NCI-H524 (cell line): ENCODE results near the gene LGALS3.
"Not testable (repeated sequence)": the region's sequence is repeated elsewhere in the genome, so short reads cannot be mapped to it uniquely, and the experiment has no call there.

Source experiments
- DNase-seq, 2 experiments: peaks; one replicate each; lab custom pipeline; 2025; lab: John Stamatoyannopoulos, UW

LGALS3 gene

DNA sequence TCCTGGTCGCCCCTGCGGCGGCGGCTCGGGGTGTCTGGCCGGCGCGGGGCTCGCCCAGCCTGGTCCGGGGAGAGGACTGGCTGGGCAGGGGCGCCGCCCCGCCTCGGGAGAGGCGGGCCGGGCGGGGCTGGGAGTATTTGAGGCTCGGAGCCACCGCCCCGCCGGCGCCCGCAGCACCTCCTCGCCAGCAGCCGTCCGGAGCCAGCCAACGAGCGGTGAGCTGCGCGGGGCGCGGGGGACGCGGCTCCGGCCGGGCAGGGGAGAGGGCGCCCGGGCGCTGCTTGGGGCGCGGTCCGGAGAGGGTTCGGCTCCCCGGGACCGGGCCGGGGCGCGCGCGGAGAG, at the start of gene LGALS3:
TSS of gene LGALS3 (plus strand) at position 167 of the 342 bp plus-strand sequence. CDS start 8,122 bp downstream, outside the sequence.
- peak in 1 of 2 experiments; percentile 31 for DNase-seq

DNA sequence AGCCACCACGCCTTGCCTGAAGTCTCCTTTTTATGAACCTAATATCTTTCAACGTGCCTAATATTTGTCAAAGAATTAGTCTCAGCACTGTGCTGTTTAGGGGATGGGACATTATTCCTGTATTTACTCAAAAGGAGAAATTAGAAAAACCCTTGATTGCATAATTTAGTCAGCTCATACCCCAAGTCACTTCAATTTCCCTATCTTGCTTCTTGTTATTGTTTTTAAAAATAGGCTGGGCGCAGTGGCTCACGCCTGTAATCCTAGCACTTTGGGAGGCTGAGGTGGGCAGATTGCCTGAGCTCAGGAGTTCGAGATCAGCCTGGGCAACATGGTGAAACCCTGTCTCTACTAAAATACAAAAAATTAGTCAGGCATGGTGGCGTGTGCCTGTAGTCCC, 49.1 kb upstream of the LGALS3 start:
- DNase-seq, result not testable (repeated sequence)

DNA sequence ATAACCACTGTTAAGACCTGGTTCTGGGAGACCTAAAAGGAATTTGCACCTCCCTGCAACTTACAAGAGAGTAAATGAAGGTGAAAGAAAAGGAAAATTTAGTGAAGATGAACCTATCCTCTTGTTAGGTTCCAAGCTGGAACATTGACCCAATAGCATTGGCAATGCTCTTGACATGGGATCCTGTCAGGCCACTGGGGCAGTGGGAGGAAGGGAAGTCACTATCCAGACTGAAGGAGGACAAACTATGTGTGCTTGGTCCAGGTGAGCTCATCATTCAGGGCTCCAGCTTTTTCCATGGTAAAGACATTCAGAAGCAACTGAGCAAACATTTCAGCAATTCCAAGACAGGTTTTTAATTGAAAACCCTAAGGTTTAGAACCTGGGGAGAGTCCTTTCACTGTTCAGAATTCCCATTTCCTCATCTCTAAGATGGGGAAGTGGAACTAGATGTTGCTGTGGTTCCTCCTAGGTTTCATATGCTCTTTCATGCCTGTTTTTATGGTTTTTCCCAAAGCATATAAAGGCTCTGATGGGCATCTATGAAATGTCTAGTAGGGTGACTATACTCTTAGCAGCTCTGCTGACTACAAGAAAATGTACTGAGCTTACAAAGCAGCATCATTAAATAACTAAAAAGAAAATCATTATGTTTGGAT, 44.5 kb upstream of the LGALS3 start:
- DNase-seq, result no peak

DNA sequence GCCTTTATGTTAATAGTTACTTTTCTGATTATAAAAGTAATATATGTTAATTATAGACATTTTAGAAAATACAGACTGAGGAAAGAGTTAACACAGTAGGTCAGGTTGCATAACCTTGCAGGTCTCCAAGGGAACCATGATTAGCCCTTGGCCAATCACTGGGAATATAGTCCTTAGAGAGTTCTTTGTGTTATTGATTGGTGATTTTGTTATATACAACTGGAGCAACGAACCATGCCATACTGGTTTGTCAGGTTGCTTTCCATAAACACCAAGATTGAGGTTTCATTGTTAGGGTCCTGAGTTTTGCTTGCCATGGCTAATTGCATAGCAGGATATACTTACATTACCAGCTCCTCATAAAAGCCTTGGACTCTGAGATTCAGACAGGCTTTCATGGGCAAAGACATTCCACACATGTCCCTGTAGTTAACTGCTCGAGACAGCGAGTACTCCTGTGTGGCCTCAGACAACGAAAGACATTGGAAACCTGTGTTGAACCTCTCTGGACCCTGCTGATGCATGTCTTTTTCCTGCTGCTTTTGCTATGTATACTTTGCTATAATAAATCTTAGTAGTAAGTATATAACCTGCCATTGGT, 43.9 kb upstream of the LGALS3 start:
- no peak for DNase-seq

DNA sequence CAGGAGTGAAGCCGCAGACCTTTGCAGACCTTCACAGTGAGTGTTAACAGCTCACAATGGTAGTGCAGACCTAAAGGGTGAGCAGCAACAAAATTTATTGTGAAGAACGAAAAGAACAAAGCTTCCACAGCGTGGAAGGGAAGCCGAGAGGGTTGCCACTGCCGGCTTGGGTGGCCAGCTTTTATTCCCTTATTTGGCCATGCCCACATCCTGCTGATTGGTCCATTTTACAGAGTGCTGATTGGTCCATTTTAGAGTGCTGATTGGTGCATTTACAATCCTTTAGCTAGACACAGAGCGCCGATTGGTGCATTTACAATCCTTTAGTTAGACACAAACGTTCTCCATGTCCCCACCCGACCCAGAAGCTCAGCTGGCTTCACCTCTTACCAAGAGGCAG, 42.1 kb upstream of the LGALS3 start:
- no peak for DNase-seq

DNA sequence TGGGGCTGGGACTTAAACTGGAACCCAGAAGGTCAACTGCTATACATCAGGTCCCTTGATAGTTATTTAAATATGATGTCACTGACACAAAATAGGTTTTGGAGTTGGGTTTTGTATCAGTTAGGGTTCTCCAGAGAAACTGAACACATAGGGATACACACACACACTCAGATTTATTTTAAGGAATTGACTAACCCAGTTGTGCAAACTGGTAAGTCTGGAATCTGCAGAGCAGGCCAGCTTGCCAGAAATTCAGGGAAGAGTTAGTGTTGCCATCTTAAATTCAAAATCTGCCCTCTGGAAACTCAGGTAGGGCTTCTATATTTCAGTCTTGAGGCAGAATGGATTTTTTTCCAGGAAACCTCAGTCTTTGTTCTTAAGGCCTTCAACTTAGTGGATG, 40.7 kb upstream of the LGALS3 start:
- no peak for DNase-seq

DNA sequence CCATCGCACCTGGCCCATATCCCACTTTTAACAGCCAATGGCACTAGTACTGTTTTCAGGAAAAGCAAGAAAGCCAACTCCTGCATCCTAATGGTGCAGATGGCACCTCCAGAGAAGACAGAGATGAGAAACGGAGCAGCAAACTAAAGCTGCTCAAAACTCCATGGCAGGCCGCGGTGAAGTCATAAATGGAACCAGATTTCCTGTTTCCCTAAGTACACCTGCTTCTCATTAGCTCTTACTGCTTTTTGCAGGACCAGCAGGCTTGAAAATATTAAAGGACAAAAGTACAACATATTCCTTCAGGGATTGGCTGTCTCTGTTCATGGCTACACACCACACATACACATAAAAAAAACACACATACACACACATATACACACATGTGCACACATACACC, 36.7 kb upstream of the LGALS3 start:
- DNase-seq, result no peak

DNA sequence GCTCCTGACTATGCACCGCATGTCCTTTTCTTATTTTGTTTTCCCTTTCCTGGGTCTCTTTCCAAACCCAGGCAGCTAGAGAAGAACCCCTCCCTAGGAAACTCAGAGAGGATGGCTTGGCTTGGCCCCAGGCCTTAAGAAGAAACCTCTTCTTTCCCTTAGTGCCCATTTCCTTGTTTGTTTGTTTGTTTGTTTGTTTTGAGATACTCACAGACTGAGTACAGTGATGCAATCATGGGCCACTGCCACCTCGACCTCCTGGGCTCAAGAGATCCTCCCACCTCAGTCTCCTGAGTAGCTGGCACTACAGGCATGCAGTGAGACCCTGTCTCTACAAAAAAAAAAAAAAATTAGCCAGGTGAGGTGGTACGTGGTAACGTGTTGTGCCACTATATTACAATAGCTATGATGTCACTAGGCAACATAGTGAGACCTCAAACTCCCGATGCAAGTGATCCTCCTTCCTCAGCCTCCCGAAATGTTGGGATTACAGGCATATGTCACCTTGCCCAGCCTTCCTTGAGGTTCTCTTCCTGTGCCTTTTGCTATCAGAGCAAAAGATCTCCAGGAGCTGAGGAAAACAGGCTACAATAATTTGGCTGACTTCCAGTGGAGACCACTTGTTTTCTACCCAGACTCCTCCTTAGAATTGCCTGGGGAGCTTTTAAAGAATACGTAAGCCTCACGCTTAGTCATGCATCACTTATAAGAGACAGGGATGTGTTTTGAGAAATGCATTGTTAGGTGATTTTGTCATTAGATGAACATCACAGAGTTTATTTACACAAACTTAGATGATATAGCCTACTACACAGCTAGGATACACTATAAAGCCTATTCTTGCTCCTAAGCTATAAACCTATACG, 34.5 kb upstream of the LGALS3 start:
- DNase-seq, result no peak

DNA sequence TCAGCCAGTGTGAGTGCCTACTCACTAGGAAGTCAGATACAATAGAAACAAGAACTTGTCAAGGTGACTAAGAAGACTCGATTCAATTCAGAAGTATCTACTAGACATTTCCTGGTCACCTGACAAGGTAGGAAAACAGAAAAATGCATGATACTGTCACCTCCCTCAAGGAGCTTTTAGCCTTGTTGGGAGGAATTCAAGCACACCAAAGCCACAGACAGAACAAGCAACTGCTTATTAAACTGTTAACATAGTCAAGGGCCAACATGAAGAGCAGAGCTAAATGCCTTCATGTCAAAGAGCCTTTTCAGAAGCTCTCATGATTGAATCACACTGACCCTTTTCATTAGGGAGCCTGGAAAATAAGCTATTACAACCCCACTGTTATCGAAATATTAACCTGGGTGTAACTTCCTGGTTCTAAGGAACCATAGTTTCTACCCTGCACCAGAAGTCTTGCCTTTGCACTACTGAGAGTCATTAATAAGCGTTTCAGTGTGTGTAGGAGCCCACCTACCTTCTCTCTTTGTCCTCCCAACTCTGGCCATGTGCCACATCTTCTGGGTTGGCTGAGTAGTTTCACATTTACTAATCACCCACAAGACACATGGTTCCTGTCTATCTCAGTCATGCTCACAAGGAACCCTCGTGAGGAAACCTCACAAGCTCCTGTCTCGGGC, 31.0 kb upstream of the LGALS3 start:
- DNase-seq, result no peak

DNA sequence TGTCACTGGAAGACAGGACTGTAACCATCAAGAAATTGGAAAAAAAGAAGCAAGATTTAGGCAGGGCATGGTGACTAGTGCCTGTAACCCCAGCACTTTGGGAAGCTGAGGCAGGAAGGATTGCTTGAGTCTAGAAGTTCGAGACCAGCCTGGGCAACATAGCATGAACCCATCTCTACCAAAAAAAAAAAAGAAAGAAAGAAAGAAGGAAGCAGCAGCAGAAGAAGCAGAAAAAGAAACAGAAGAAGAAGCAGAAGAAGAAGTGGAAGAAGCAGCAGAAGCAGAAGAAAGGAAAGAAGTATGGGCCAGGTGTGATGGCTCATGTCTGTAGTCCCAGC, 30.5 kb upstream of the LGALS3 start:
- DNase-seq, result no peak

DNA sequence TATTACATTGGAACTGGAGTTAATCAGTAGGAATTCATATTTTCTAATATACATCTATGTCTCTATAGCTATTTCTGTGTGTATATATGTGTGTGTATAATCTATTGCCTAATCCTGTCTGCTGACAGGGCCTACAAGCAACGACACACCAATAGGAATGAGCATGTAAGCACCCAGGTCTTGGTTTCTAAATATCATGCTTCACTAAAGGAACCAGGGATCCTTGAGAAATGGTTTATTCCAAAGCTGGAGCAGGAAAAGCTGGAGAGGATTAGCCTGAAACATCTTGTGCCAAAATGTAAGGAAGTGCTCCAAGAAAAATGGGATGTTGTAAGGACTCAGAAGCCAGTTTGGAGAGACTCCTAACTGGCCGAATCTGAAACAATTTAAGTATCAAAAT, 29.3 kb upstream of the LGALS3 start:
- DNase-seq, result no peak

DNA sequence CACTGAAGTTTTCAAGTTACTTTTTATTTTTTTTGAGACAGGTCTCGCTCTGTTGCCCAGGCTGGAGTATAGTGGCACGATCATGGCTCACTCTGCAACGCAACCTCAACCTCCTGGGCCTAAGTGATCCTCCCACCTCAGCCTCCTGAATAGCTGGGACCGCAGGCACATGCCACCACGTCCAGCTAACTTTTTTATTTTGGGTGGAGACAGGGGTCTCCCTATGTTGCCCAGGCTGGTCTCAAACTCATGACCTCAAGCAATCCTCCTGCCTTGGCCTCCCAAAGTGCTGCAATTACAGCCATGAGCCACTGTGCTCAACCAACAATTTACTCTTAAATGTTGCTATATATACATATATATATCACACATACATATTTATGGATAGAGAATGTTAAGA, 27.4 kb upstream of the LGALS3 start:
- no peak for DNase-seq

DNA sequence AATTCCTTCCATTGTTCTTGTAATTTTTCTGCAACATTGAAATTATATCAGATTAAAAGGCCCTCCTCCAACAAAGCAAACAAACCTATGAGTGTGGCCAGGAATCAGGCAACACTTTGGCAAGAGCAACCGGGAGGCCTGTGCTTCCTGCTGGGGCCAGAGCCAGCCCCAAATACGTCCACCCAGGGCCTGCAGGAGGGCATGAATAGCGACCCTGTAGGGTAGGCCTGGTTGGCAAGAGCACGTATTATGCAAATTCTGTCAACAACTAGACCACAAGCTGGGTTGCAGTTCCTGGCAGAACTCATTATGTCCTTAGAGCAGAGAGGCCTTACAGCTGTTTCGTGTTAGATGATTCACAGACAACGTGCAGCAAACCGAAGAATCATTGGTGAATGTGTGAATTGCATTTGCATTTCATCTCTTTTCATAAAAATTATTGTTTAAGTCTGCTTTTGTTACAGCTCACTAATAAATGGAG, 26.9 kb upstream of the LGALS3 start:
- DNase-seq, result peak; percentile 24 to 62

DNA sequence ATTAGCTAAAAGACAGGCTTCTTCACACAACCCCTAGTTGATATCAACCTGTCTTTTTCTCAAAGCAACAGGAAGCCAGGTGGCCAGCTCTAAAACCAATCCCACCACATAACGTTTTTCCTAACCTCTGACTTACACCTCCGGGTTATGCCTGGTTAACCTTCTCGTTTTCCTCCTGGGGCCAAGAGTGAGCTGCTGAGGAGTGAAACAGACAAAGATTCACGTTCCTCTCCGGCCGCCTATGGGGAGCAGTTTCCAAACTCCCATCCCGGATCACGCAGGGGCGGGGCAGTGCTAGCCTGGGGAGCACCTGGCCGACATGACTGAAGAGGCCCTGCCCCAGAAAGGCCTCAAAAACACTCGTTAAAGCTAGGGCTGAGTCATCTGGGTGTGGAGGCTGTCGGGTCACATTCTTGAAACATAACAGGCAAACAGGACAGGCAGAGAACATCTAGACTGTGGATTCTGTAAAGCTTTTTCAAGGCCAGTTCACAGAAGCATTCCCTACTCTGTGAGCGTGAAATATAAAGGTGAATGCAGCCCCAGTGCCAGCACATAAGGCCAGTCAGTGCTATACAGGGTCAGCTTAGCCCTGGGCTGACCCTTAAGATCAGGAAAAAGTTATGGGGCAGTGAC, 25.9 kb upstream of the LGALS3 start:
- DNase-seq, result no peak

DNA sequence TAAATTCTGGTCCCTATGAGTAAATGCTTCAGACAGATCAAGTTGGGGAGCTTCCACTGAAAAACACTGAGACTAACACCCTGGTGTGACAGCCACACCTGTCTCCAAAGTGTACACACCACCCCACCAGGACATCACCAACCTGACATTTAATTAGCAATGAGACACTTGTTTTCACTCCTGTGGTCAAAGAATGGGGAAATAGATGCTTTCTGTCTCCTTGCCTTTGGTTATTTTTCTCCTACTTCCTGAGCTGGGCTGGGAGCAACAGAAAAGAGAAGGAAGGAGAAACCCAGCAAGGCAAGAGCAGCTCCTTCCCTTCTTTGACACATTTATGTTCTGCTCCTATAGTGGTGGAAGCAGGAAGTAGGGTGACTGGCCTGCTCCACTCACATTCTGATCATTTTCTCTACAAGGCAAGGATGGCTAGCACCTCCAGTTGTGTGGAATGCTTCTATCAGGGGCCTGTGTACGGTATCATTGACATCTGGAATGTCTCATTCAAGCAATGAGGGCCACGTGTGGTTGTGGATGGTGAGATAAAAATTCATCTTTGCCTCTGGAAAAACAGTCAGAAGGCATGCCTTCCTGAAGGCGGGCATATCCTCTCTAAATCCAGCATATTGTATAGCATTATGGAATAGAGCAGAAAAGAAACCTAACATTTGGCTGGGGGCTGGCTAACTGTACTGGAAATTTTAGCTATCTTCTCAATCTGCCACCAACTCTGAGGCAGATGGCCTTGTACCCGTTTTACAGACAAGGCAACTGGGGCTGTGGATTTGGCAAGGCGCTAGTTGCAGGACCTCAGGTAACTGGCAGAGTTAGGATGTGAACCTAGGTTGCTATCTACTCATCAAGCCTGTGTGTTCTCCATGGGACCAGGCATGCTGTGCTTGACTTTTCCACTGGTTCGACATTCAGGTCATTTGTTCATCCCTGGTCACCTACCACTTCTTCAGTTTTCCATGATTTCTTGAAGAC, 24.8 kb upstream of the LGALS3 start:
- DNase-seq, result no peak

DNA sequence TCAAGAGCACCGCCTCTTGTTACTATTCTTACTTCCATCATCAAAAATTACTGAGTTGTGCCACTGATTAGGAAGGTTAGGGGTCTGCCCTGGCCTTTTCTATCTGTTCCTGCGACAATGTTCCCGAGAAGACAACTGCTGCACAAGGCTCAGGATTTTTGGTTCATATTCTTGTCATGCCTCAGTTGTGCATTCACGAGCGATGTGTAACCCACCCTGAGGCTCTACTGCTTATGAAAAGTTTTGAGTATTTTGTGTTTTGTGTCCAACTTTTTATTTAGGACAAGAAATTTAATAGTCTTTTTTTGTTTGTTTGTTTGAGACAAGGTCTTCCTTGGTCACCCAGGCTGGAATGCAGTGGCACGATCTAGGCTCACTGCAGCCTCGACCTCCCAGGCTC, 23.1 kb upstream of the LGALS3 start:
- DNase-seq, result no peak

DNA sequence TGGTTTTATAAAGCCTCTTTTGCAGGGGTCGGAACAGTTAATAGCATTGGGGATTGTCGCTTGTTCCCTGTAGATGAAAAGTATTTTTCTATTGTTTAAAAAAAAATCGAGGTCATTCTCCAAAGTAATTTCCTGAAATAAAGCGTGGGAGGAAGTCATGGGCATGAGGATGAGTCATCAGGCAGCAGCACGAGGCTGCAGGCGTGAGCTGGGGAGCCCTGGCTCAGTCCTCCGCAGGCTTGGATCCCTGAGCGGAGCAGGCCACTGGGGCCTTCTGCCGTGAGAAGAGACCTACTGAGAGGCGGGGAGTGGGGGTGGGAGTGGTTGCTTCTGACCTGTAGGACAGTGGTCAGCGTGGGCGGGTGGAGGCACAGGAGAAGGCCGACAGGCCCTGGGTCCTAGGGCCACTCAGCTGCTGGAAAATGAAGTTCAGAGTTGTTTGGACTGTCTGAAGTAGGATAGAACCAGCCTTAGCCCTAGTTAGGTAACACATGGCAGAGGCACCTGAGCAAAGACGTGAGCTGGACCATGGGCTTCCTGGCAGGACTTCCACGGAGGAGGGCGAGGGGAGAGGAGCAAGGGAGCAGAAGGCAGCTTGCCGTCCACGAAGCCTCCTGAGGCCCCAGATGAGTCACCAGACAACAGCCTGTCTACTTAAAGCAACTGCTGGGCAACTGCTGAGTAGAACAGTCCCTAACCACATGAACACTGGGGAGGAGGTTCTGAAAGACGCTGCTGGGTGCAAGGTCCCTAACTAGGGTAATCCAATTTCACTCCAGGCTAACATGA, 21.1 kb upstream of the LGALS3 start:
- DNase-seq, result peak in 1 of 2 experiments; percentile 17

DNA sequence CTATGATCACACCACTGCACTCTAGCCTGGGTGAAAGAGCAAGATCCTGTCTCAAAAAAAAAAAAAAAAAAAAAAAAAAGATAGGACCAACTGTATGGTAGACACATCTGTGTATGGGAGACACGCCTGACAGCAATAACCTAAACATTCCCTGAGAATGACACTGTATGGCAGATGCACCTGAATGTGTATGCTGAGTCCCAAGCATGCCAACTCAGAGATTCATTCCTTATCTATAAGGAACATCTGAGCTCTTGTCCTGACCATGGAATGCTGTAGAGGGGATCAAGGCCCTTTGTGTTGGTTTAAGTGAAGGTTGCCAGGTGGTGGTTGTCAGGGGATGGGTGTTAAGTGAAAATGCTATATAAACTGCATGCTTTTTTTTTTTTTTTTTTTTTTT, 19.2 kb upstream of the LGALS3 start:
- no peak for DNase-seq

DNA sequence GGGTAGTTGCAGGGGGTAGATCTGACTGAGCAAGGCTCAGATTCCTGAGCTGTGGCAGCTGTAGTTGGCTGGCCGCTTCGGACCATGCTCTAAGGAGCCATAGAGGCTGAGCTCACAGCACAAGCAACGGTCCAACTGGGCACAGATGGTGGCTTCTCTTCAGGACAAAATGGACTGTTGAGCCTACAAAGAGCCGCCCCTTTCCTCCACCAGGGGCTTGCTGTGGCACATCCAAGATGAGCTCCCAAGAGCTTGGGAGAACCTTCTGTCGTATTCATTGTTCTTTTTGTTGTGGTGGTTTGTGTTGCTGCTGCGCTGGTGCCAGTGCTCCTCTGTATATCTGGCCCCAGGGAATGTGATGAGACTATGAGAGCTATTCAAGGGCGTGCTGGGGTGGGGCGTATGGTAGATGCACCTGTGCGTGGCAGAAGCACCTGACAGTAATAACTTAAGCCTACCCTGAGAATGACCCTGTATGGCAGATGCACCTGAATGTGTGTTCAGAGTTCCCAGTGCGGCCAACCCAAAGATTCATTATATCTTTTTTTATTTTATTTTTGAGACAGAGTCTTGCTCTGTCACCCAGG, 17.8 kb upstream of the LGALS3 start:
- DNase-seq, result no peak

DNA sequence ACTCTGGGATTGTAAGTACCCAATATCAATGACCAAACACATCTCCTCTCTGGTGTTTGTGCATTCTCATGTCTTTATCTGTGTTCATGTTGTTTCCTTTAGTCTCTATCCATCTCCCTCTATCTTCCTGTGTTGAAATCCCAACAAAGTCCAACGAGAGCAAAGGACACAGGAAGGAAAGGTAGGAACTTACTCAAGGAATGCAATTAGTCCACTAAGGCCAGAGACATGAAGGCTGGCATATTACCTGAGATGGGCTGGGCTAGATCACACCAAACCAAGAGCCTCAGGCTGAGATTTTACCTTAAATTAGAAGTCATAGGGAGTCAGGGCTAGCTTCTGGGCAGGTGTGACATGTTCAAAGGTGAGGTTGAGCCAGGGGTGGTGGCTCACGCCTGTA, 14.3 kb upstream of the LGALS3 start:
- no peak for DNase-seq
